ENCODE results near the gene STRN3.

- no peak for TF ChIP-seq ATF3 (IDR thresholded peaks at IDR 0.05)
- TF ChIP-seq MAX (IDR thresholded peaks at IDR 0.05): no peak
- no peak for TF ChIP-seq CTCF (IDR thresholded peaks at IDR 0.05; ENCODE audit: low read depth, low read length, missing input control)
- TF ChIP-seq FOXA1 (IDR thresholded peaks at IDR 0.05): no peak
- TF ChIP-seq TAF1 (conservative IDR thresholded peaks at IDR 0.05): no peak
- no peak for TF ChIP-seq NR2F2 (IDR thresholded peaks at IDR 0.05)
- no peak for TF ChIP-seq YY1 (IDR thresholded peaks at IDR 0.05)
- no peak for TF ChIP-seq RAD21 (IDR thresholded peaks at IDR 0.05)
- no peak for TF ChIP-seq REST (IDR thresholded peaks at IDR 0.05)
- no peak for TF ChIP-seq SP1 (IDR thresholded peaks at IDR 0.05)
- TF ChIP-seq RXRA (IDR thresholded peaks at IDR 0.05): no peak
- no peak for TF ChIP-seq JUND (IDR thresholded peaks at IDR 0.05)
- TF ChIP-seq HNF4A (conservative IDR thresholded peaks at IDR 0.05): no peak
- TF ChIP-seq GABPA (IDR thresholded peaks at IDR 0.05 in 1 of 2, conservative IDR thresholded peaks at IDR 0.05 in 1 of 2): no peak
Observed at GRCh38 chr14:31051511-31051910, 25.3 kb upstream of the STRN3 start.

All from liver (tissue), 3 donors.